SK-N-SH (cell line): ENCODE measurements around the gene GALNTL6. TPM values are rescaled to one million over a fixed set of nuclear protein-coding genes. Genes with fewer than 3 reads are reported as not detected.

ENCODE experiments used
- CTCF ChIA-PET: fragments of 300-600, 350-600 bp; formaldehyde crosslinking; extraction: SDS; loops from one replicate; lab custom pipeline; 2021; lab: Yijun Ruan, JAX
- POLR2A ChIA-PET: fragments of 350-600 bp; sonication (Branson Sonifier 250); formaldehyde crosslinking; extraction: SDS; loops from one replicate; lab custom pipeline; 2020; ENCODE audit warnings: antibody characterized with exemption, inconsistent platforms; lab: Yijun Ruan, JAX
- DNase-seq: peaks from one replicate; pipeline ENCODE4 v3.0.0; 2012
- H2AFZ ChIP-seq: fragments of 200-600 bp; sonication (generic); 2 replicates; pipeline ENCODE4 v1.8.1; 2016; ENCODE audit warnings: antibody characterized with exemption, mild to moderate bottlenecking, low read depth
- H3F3A ChIP-seq: fragments of 200-600 bp; sonication (generic); replicated peaks from 2 replicates; pipeline ENCODE3; 2016; ENCODE audit warnings: antibody characterized with exemption, mild to moderate bottlenecking; ENCODE audit not compliant: insufficient read depth
- H3K27ac ChIP-seq, 2 experiments: fragments of 200-500 bp in 1 of 2; fragments of 200-600 bp in 1 of 2; sonication (Bioruptor generic) in 1 of 2; sonication (generic), shearing (Covaris generic) in 1 of 2; 2 replicates each; pipeline versions ENCODE4 v1.5.1 to v1.6.1; 2014 to 2016; ENCODE audit warnings: low read depth in 2 of 2, inconsistent platforms in 1 of 2, low read length in 1 of 2, mild to moderate bottlenecking in 1 of 2, mixed read lengths in 1 of 2
- H3K27me3 ChIP-seq: fragments of 200-600 bp; sonication (generic), shearing (Covaris generic); 2 replicates; pipeline ENCODE4 v1.6.1; 2016; ENCODE audit warnings: mixed run types; ENCODE audit not compliant: insufficient read depth
- H3K36me3 ChIP-seq, 2 experiments: fragments of 200-500 bp in 1 of 2; fragments of 200-600 bp in 1 of 2; sonication (Bioruptor generic) in 1 of 2; sonication (generic) in 1 of 2; replicated peaks in 1 of 2; 2 replicates each; pipeline versions ENCODE3 to v1.5.1; 2014 to 2016; ENCODE audit warnings: low read length in 1 of 2, mild to moderate bottlenecking in 1 of 2; ENCODE audit not compliant: insufficient read depth in 2 of 2, control insufficient read depth in 1 of 2
- H3K4me1 ChIP-seq, 2 experiments: fragments of 200-500 bp in 1 of 2; fragments of 200-600 bp in 1 of 2; sonication (Bioruptor generic) in 1 of 2; sonication (generic), shearing (Covaris generic) in 1 of 2; 2 replicates each; pipeline versions ENCODE4 v1.5.1 to v1.6.1; 2014 to 2016; ENCODE audit warnings: low read depth in 1 of 2, low read length in 1 of 2, mixed run types in 1 of 2; ENCODE audit not compliant: insufficient read depth in 2 of 2, control insufficient read depth in 1 of 2
- H3K4me2 ChIP-seq: fragments of 200-600 bp; sonication (generic), shearing (Covaris generic); 2 replicates; pipeline ENCODE4 v1.6.1; 2017; ENCODE audit warnings: mixed run types
- H3K4me3 ChIP-seq, 2 experiments: fragments of 200-500 bp in 1 of 2; fragments of 200-600 bp in 1 of 2; sonication (Bioruptor generic) in 1 of 2; sonication (generic), shearing (Covaris generic) in 1 of 2; 2 replicates each; pipeline versions ENCODE4 v1.5.1 to v1.8.1; 2014 to 2016; ENCODE audit warnings: low read depth in 2 of 2, inconsistent platforms in 1 of 2, low read length in 1 of 2, mild to moderate bottlenecking in 1 of 2, mixed read lengths in 1 of 2, moderate library complexity in 1 of 2
- H3K79me2 ChIP-seq: fragments of 200-600 bp; sonication (generic); 2 replicates; pipeline ENCODE4 v1.8.1; 2017; ENCODE audit warnings: mild to moderate bottlenecking; ENCODE audit not compliant: insufficient read depth
- H3K9ac ChIP-seq: fragments of 200-600 bp; sonication (generic); 2 replicates; pipeline ENCODE4 v1.6.1; 2017; ENCODE audit warnings: mixed run types
- H3K9me2 ChIP-seq: fragments of 200-600 bp; sonication (generic); 2 replicates; pipeline ENCODE4 v1.6.1; 2017; ENCODE audit warnings: mixed run types
- H3K9me3 ChIP-seq: fragments of 200-600 bp; sonication (generic); 2 replicates; pipeline ENCODE4 v1.6.1; 2017; ENCODE audit warnings: mixed run types, mild to moderate bottlenecking, moderate library complexity
- H4K20me1 ChIP-seq: fragments of 200-600 bp; sonication (generic); 2 replicates; pipeline ENCODE4 v1.6.1; 2017; ENCODE audit warnings: mild to moderate bottlenecking, mixed run types; ENCODE audit not compliant: insufficient read depth
- CHD2 ChIP-seq: fragments of 150-350 bp; IDR thresholded peaks from 2 replicates; pipeline ENCODE4 v1.6.1; 2018; ENCODE audit warnings: low read length; ENCODE audit not compliant: partially characterized antibody
- ELF1 ChIP-seq: IDR thresholded peaks from 2 replicates; pipeline ENCODE4 v1.4.0; 2012
- GABPA ChIP-seq: IDR thresholded peaks from 2 replicates; pipeline ENCODE4 v1.4.0; 2012; ENCODE audit warnings: low read depth, mild to moderate bottlenecking
- JUND ChIP-seq: IDR thresholded peaks from 2 replicates; pipeline ENCODE4 v1.4.0; 2012
- MAX ChIP-seq: IDR thresholded peaks from 2 replicates; pipeline ENCODE4 v1.4.0; 2012; ENCODE audit warnings: low read depth
- MXI1 ChIP-seq: IDR thresholded peaks from 2 replicates; pipeline ENCODE4 v1.6.1; 2012; ENCODE audit warnings: mild to moderate bottlenecking, low read depth, low read length, improper control_type of control experiment
- RAD21 ChIP-seq: IDR thresholded peaks from 2 replicates; pipeline ENCODE4 v1.6.1; 2012; ENCODE audit warnings: mild to moderate bottlenecking, low read length
- RFX5 ChIP-seq: IDR thresholded peaks from 2 replicates; pipeline ENCODE4 v1.6.1; 2012; ENCODE audit warnings: mild to moderate bottlenecking, improper control_type of control experiment, low read length
- SIN3A ChIP-seq: IDR thresholded peaks from 2 replicates; pipeline ENCODE4 v1.6.1; 2012; ENCODE audit warnings: low read depth, mild to moderate bottlenecking, low read length, moderate library complexity, borderline replicate concordance
- SMC3 ChIP-seq: IDR thresholded peaks from 2 replicates; pipeline ENCODE4 v1.6.1; 2012; ENCODE audit warnings: low read depth, low read length, improper control_type of control experiment
- TAF1 ChIP-seq: IDR thresholded peaks from 2 replicates; pipeline ENCODE4 v1.6.1; 2012; ENCODE audit warnings: low read depth, mild to moderate bottlenecking, low read length, moderate library complexity, borderline replicate concordance
- USF2 ChIP-seq: fragments of 150-350 bp; IDR thresholded peaks from 2 replicates; pipeline ENCODE4 v1.6.1; 2017; ENCODE audit warnings: antibody characterized with exemption, low read length, low read depth, borderline replicate concordance
- ZBTB33 ChIP-seq: IDR thresholded peaks from 2 replicates; pipeline ENCODE4 v1.4.0; 2012; ENCODE audit warnings: low read depth, borderline replicate concordance
- WGBS: methylation state at CpG from one replicate; pipeline ENCODE4 v1.1.6; 2017; ENCODE audit warnings: low lambda C conversion rate; 5-methylcytosine and 5-hydroxymethylcytosine counted together
- polyA plus RNA-seq, 3 experiments: library from polyadenylated mRNA; depleted of rRNA; stranded (reverse); fragments of >200 nt; gene quantifications; 2 replicates each; pipeline ENCODE4 v1.2.3, GENCODE V29; 2012

Gene GALNTL6
- polyA plus RNA-seq, 1 of the 3 experiments (the other 2 are of a cell fraction): 0.07 TPM

- no peak for TF ChIP-seq MXI1
- no peak for TF ChIP-seq USF2
- no peak for TF ChIP-seq RAD21
- TF ChIP-seq RFX5: no peak
- TF ChIP-seq TAF1: no peak
- TF ChIP-seq SMC3: no peak
- no peak for TF ChIP-seq JUND
- TF ChIP-seq, all 33 proteins: peak for 0
Observed at GRCh38 chr4:171985129-171985528, 171.9 kb downstream of the GALNTL6 start (continued).

GRCh38 chr4:171993247-171993646 is 180.0 kb downstream of the GALNTL6 start:
- H2AFZ ChIP-seq: no peak overlapping the region
- TF ChIP-seq USF2 (no peak), SIN3A (no peak), GABPA (no peak), MAX (no peak), ZBTB33 (no peak), CHD2 (no peak), ELF1 (no peak), TAF1 (no peak)
- TF ChIP-seq, all 33 proteins: peak for 0
- H3K9me3 ChIP-seq: no peaks in the 10 kb centered on the region
- H3K27ac ChIP-seq: no peak overlapping the region
- no peaks in the 10 kb centered on the region for H3K27me3 ChIP-seq
- H3K4me1 ChIP-seq: no peaks in the 10 kb centered on the region; a peak in 1 of 4 replicates
- no peak overlapping the region for H3K4me2 ChIP-seq
- H3K9me2 ChIP-seq: no peaks in the 10 kb centered on the region
- H3K9ac ChIP-seq: no peak overlapping the region
- H3K79me2 ChIP-seq: no peaks in the 10 kb centered on the region
- no peak overlapping the region for H3K4me3 ChIP-seq
- 19% methylated on average over 1 of the region's 1 CpG for WGBS
- no peaks in the 10 kb centered on the region for H3K36me3 ChIP-seq
- H3F3A ChIP-seq: no peaks in the 10 kb centered on the region
- no peaks in the 10 kb centered on the region for H4K20me1 ChIP-seq
- ChIA-PET CTCF (no interaction called here), POLR2A (no interaction called here)
- no peak for DNase-seq
